HepG2 (cell line): ENCODE measurements around the gene RPS10. TPM values are rescaled to one million over a fixed set of nuclear protein-coding genes. Genes with fewer than 3 reads are reported as not detected.

ENCODE experiments used
- ATAC-seq: fragments of 200-7000 bp; cut with Tn5 transposase; 3 replicates; pipeline ENCODE4 v1.9.1; 2020; ENCODE audit warnings: mild to moderate bottlenecking, moderate library complexity
- BruUV-seq: library from RNA; stranded (reverse); fragments of 400-500 nt; replicated peaks from 2 replicates; lab custom pipeline; 2021; lab: Mats Ljungman, UMichigan
- CTCF ChIA-PET: fragments of 300-600 bp; formaldehyde crosslinking; extraction: SDS; loops from one replicate; lab custom pipeline; 2021; ENCODE audit warnings: low total read pairs, inconsistent platforms, low intra/inter-chr PET ratio; lab: Yijun Ruan, JAX
- POLR2A ChIA-PET: fragments of 350-600 bp; sonication (Branson Sonifier 250); formaldehyde crosslinking; loops from one replicate; lab custom pipeline; 2020; ENCODE audit warnings: antibody characterized with exemption, inconsistent platforms; lab: Yijun Ruan, JAX
- DNase-seq: peaks from one replicate; pipeline ENCODE4 v3.0.0-alpha.2; 2015; ENCODE audit warnings: low spot score
- FAIRE-seq: peaks from 3 replicates; lab custom pipeline; 2011; peaks lifted over from hg19 to GRCh38; lab: Jason Lieb, UNC
- H2AFZ ChIP-seq: one replicate; pipeline ENCODE4 v1.6.1; 2011; ENCODE audit warnings: low read length, inconsistent platforms
- H3K27ac ChIP-seq: fragments of 300-600 bp; 3 replicates; pipeline ENCODE4 v1.8.0; 2011; ENCODE audit warnings: mixed run types, mild to moderate bottlenecking, mixed read lengths, low read length, inconsistent platforms; ENCODE audit not compliant: insufficient read depth; ENCODE audit errors: extremely low read length
- H3K27me3 ChIP-seq, 2 experiments: fragments of 200-600 bp in 1 of 2; 2 replicates in 1 of 2; 3 replicates in 1 of 2; pipeline versions ENCODE4 v1.6.0 to v1.8.0; 2011; ENCODE audit warnings: low read length in 2 of 2, mild to moderate bottlenecking in 2 of 2, moderate library complexity in 2 of 2, inconsistent platforms in 1 of 2; ENCODE audit not compliant: insufficient read depth in 2 of 2, control insufficient read depth in 1 of 2
- H3K36me3 ChIP-seq, 2 experiments: fragments of 200-600 bp in 1 of 2; replicated peaks in 1 of 2; 2 replicates in 1 of 2; 3 replicates in 1 of 2; pipeline versions ENCODE4 v1.5.1 to v1.8.0; 2011; ENCODE audit warnings: low read length in 2 of 2, inconsistent platforms in 1 of 2; ENCODE audit not compliant: insufficient read depth in 2 of 2, control insufficient read depth in 1 of 2
- H3K4me1 ChIP-seq: 2 replicates; pipeline ENCODE4 v1.5.1; 2012; ENCODE audit warnings: low read length, inconsistent platforms; ENCODE audit not compliant: insufficient read depth
- H3K4me2 ChIP-seq: 2 replicates; pipeline ENCODE4 v1.6.0; 2011; ENCODE audit warnings: low read depth, low read length, inconsistent platforms
- H3K4me3 ChIP-seq, 3 experiments: fragments of 200-600 bp in 1 of 3; sonication (generic), shearing (Covaris generic) in 1 of 3; replicated peaks in 1 of 3; 2 replicates each; pipeline ENCODE4 v1.5.1; 2011 to 2016; ENCODE audit warnings: low read length in 3 of 3, inconsistent platforms in 2 of 3, low read depth in 2 of 3, mild to moderate bottlenecking in 2 of 3, control low read depth in 1 of 3, mixed read lengths in 1 of 3; ENCODE audit not compliant: insufficient read depth in 1 of 3
- H3K79me2 ChIP-seq: one replicate; pipeline ENCODE4 v1.6.1; 2011; ENCODE audit warnings: low read length, inconsistent platforms; ENCODE audit not compliant: insufficient read depth
- H3K9ac ChIP-seq: 2 replicates; pipeline ENCODE4 v1.6.0; 2011; ENCODE audit warnings: mild to moderate bottlenecking, low read depth, low read length, inconsistent platforms; ENCODE audit not compliant: insufficient read depth
- H3K9me3 ChIP-seq: 2 replicates; pipeline ENCODE4 v1.5.1; 2012; ENCODE audit warnings: mild to moderate bottlenecking, low read length
- H4K20me1 ChIP-seq: 2 replicates; pipeline ENCODE4 v1.6.0; 2011; ENCODE audit warnings: inconsistent platforms, mild to moderate bottlenecking, low read length, moderate library complexity; ENCODE audit not compliant: insufficient read depth
- PAXIP1 ChIP-seq: sonication (generic); formaldehyde crosslinking; conservative IDR thresholded peaks from 2 replicates; pipeline ENCODE4 v1.4.0; 2020; ENCODE audit warnings: mild to moderate bottlenecking, missing genetic modification reagents, moderate library complexity
- WGBS: methylation state at CpG from one replicate; pipeline ENCODE4 v1.1.6; 2017; ENCODE audit warnings: low lambda C conversion rate; 5-methylcytosine and 5-hydroxymethylcytosine counted together
- in situ Hi-C: cut with HindIII; loops from 2 replicates; pipeline ENCODE4 v1.10.0; 2017; ENCODE audit warnings: low pct_unique_long_range_greater_than_20kb; ENCODE audit not compliant: extremely low pct_ligation_motif_present
- intact Hi-C: fragments of 100-400 bp; cut with micrococcal nuclease; formaldehyde crosslinking; loops from one replicate; pipeline ENCODE4 v1.10.0; 2022; ENCODE audit not compliant: unreplicated experiment
- polyA plus RNA-seq, 8 experiments: library from polyadenylated mRNA; depleted of rRNA in 3 of 8; stranded (reverse) in 7 of 8; unstranded in 1 of 8; fragments of >200 nt; fragmentation: Illumina TruSeq in 4 of 8; extraction: Trizol in 4 of 8; gene quantifications; 2 replicates each; pipeline versions ENCODE4 v1.2.1 to v1.2.3, GENCODE V29; 2011 to 2016; ENCODE audit warnings: low read depth in 4 of 8, missing spikeins in 1 of 8, mixed read lengths in 1 of 8; ENCODE audit not compliant: insufficient read depth in 1 of 8
- total RNA-seq, 5 experiments: library from RNA; depleted of rRNA; stranded (reverse); fragments of >200 nt; fragmentation: Illumina TruSeq; extraction: Trizol; gene quantifications; 2 replicates each; pipeline ENCODE4 v1.2.3, GENCODE V29; 2016; ENCODE audit warnings: low read depth in 1 of 5
- TF ChIP-seq, protein P1 (sequence below): fragments of 450-650 bp; IDR thresholded peaks from 2 replicates; pipeline ENCODE4 v1.6.1; 2016

RPS10 gene
- total and polyA plus RNA-seq, 2 of the 13 experiments (the other 11 are each of a cell fraction or from before 2014, with no cell fraction given): 2,909 to 4,648 TPM

GRCh38 chr6:34472425-34472824, 46.6 kb upstream of the RPS10 start:
- Histone ChIP-seq H3K27me3 (peaks cover 5 to 15% of the 10 kb centered on the region in 2 experiments; a peak in 3 of 5 replicates), H3K4me1 (no peaks in the 10 kb centered on the region), H3K36me3 (no peaks in the 10 kb centered on the region), H3K27ac (no peak overlapping the region), H3K9ac (no peak overlapping the region), H3K9me3 (no peaks in the 10 kb centered on the region), H3K4me2 (no peak overlapping the region), H3K4me3 (no peak overlapping the region), H3K79me2 (no peaks in the 10 kb centered on the region), H4K20me1 (no peaks in the 10 kb centered on the region), H2AFZ (no peak overlapping the region)
- ChIA-PET CTCF (no interaction called here), POLR2A (no interaction called here)
- WGBS: 46% methylated on average over 5 of the region's 5 CpGs
- ATAC-seq: no peak
- no peak for TF ChIP-seq PAXIP1
- TF ChIP-seq, protein P1, sequence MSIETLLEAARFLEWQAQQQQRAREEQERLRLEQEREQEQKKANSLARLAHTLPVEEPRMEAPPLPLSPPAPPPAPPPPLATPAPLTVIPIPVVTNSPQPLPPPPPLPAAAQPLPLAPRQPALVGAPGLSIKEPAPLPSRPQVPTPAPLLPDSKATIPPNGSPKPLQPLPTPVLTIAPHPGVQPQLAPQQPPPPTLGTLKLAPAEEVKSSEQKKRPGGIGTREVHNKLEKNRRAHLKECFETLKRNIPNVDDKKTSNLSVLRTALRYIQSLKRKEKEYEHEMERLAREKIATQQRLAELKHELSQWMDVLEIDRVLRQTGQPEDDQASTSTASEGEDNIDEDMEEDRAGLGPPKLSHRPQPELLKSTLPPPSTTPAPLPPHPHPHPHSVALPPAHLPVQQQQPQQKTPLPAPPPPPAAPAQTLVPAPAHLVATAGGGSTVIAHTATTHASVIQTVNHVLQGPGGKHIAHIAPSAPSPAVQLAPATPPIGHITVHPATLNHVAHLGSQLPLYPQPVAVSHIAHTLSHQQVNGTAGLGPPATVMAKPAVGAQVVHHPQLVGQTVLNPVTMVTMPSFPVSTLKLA: peak; percentile 65
- no peak for DNase-seq
- intact Hi-C loops (no loop called here), in situ Hi-C loops (no loop called here)
- no peak for FAIRE-seq
- no TSS peak for BruUV-seq
